HG02870 (cell line): Measurements from ENCODE around the gene RNF128.
"Not testable (repeated sequence)": the region's sequence is repeated elsewhere in the genome, so short reads cannot be mapped to it uniquely, and the experiment has no call there.

ENCODE experiments used
- ATAC-seq: cut with Tn5 transposase; IDR thresholded peaks from one replicate; pipeline ENCODE4 v1.9.1; 2021; ENCODE audit warnings: mild to moderate bottlenecking, moderate library complexity; ENCODE audit not compliant: unreplicated experiment

Gene RNF128

GRCh38 chrX:106742193-106742592 lies 15.7 kb downstream of the RNF128 start:
- no peak for ATAC-seq

- ATAC-seq: no peak
Measured at GRCh38 chrX:106742805-106743204, 16.3 kb downstream of the RNF128 start.

- ATAC-seq: no peak
Measured at GRCh38 chrX:106748377-106748776, 21.9 kb downstream of the RNF128 start.

GRCh38 chrX:106751407-106751806 lies 24.9 kb downstream of the RNF128 start:
- ATAC-seq: no peak

GRCh38 chrX:106752101-106752678 lies 25.7 kb downstream of the RNF128 start:
- no peak for ATAC-seq

DNA sequence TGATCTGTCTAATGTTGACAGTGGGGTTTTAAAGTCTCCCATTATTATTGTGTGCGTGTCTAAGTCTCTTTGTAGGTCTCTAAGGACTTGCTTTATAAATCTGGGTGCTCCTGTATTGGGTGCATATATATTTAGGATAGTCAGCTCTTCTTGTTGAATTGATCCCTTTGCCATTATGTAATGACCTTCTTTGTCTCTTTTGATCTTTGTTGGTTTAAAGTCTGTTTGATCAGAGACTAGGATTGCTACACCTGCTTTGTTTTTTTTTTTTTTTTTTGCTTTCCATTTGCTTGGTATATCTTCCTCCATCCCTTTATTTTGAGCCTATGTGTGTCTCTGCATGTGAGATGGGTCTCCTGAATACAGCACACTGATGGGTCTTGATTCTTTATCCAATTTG lies 42.8 kb downstream of the RNF128 start:
- not testable (repeated sequence) for ATAC-seq

- no peak for ATAC-seq
Measured at GRCh38 chrX:106774981-106775380, 48.5 kb downstream of the RNF128 start.

DNA sequence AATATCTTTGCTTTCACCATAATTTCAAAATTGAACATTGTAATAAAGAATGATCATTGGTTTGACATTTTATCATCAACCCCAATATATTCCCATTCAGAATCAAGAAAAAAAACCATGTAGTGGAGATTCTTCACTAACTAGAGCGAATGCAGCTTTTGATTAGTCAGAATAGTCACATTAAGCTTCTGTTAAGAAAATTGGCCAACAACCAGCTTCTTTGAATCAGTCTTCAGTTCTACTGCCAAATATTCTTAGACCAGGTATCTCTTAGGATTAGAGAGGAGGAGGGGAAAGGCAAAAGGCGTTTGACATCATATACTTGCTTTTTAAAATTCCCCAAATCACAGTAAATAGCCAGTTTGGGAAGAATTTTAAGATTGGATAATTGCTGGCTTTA lies 53.8 kb downstream of the RNF128 start:
- no peak for ATAC-seq

- ATAC-seq: no peak
Measured at GRCh38 chrX:106780664-106781377, 54.3 kb downstream of the RNF128 start.

GRCh38 chrX:106783716-106784115 lies 57.2 kb downstream of the RNF128 start:
- no peak for ATAC-seq

- ATAC-seq: no peak
Measured at GRCh38 chrX:106791495-106791894, 65.0 kb downstream of the RNF128 start.

DNA sequence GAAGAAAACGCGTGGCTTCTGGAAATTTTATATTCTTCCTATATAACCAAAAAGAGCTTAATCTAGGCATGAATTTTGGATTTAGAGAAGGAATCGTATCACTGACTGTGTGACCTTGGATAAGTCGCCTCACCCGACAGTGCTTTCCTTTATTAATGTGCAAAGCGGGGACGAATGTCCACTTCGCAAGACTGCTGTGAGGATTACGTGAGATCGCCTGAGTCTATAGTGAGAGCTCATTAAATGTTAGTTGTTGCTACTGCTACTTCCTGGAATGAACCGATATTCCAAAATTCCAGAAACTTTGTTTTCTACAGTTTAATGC lies 75.5 kb downstream of the RNF128 start:
- no peak for ATAC-seq

- ATAC-seq: peak; percentile 75
Measured at GRCh38 chrX:106802388-106803275, 76.1 kb downstream of the RNF128 start, which contains the start of gene TBC1D8B. Gene TBC1D8B, plus strand, starts transcription at chrX:106802673. Its CDS starts 181 bp downstream, at chrX:106802854.

DNA sequence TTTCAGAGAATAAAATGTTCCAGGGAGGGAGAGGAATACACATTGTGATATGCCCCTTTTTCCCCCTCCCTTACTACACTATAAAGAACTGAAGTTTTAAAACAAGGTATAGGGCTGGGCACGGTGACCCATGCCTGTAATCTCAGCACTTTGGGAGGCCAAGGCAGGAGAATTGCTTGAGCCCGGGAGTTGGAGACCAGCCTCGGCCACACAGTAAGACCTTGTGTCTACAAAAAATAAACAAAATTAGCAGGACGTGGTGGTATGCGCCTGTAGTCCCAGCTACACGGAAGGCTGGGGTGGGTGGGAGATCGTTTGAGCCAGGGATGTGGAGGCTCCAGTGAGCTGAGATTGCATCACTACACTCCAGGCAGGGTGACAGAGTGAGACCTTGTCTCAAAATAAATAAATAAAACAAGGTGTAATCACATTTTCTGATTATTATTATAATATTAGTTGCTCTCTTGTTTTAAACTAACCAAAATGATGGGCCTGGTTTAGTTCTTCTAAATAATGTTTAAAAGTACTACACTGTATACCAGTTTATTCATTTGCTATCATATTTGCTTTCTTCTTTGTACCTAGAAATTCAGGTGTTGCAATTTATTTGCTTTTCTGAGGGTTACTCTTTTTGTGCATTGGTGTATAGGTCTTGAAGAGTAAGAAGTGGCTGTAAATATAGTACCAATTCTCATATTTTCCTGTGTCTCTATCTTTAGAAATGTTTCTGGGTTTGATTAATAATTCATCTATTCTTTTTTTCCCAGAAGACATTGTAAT lies 84.8 kb downstream of the RNF128 start:
- ATAC-seq: no peak

- ATAC-seq: not testable (repeated sequence)
Measured at GRCh38 chrX:106812930-106813329, 86.4 kb downstream of the RNF128 start.

GRCh38 chrX:106814093-106814492 lies 87.6 kb downstream of the RNF128 start:
- not testable (repeated sequence) for ATAC-seq
